ENCODE results near the gene FNBP1L.
A peak's percentile ranks its signal among the peaks of the same experiment; 100 is the strongest.

- peak in 1 of 3 experiments; percentile 32 for TF ChIP-seq CTCF (optimal IDR thresholded peaks at IDR 0.05 in 1 of 3, IDR thresholded peaks at IDR 0.05 in 1 of 3, conservative IDR thresholded peaks at IDR 0.05 in 1 of 3; ENCODE audit: extremely low read depth in 1 of 3, insufficient read depth in 2 of 3, low read length in 3 of 3)
- TF ChIP-seq EZH2 (IDR thresholded peaks at IDR 0.05; ENCODE audit: low read length), result no peak
These were observed 974 bp upstream of the FNBP1L start for GRCh38 chr1:93446837-93447451.
